ENCODE results near the gene STX2. TPM values are rescaled to one million over a fixed set of nuclear protein-coding genes. Genes with fewer than 3 reads are reported as not detected.
"Not testable (repeated sequence)": the region's sequence is repeated elsewhere in the genome, so short reads cannot be mapped to it uniquely, and the experiment has no call there.

Gene STX2
- total RNA-seq, 1 donor from 2014 or later, result 23.8 TPM

- no peak for DNase-seq (ENCODE audit: low read depth in 2 of 2)
Observed at GRCh38 chr12:130800312-130800711, 38.7 kb downstream of the STX2 start.

- DNase-seq (ENCODE audit: low read depth in 2 of 2), result no peak
Observed at GRCh38 chr12:130799051-130799450, 40.0 kb downstream of the STX2 start.

- no peak for DNase-seq (ENCODE audit: low read depth in 2 of 2)
Observed at GRCh38 chr12:130796985-130797686, 41.9 kb downstream of the STX2 start.

- no peak for DNase-seq (ENCODE audit: low read depth in 2 of 2)
Observed at GRCh38 chr12:130795906-130796305, 43.1 kb downstream of the STX2 start.

- DNase-seq (ENCODE audit: low read depth in 2 of 2), result no peak
Observed at GRCh38 chr12:130793554-130793849, 45.5 kb downstream of the STX2 start.

GRCh38 chr12:130792821-130793553 is 46.1 kb downstream of the STX2 start:
- no peak for DNase-seq (ENCODE audit: low read depth in 2 of 2)

GRCh38 chr12:130791629-130792028 is 47.4 kb downstream of the STX2 start:
- DNase-seq (ENCODE audit: low read depth in 2 of 2), result no peak

GRCh38 chr12:130788515-130788914 is 50.5 kb downstream of the STX2 start:
- no peak for DNase-seq (ENCODE audit: low read depth in 2 of 2)

GRCh38 chr12:130787445-130788410 is 51.3 kb downstream of the STX2 start:
- no peak for DNase-seq (ENCODE audit: low read depth in 2 of 2)

GRCh38 chr12:130787041-130787440 is 52.0 kb downstream of the STX2 start:
- no peak for DNase-seq (ENCODE audit: low read depth in 2 of 2)

GRCh38 chr12:130783110-130783715 is 55.8 kb downstream of the STX2 start:
- no peak for DNase-seq (ENCODE audit: low read depth in 2 of 2)

GRCh38 chr12:130782245-130782644 is 56.8 kb downstream of the STX2 start:
- DNase-seq (ENCODE audit: low read depth in 2 of 2), result not testable (repeated sequence)

GRCh38 chr12:130780880-130781575 is 58.0 kb downstream of the STX2 start:
- no peak for DNase-seq (ENCODE audit: low read depth in 2 of 2)

GRCh38 chr12:130780325-130780724 is 58.7 kb downstream of the STX2 start:
- DNase-seq (ENCODE audit: low read depth in 2 of 2), result no peak

GRCh38 chr12:130778776-130779175 is 60.3 kb downstream of the STX2 start:
- DNase-seq (ENCODE audit: low read depth in 2 of 2), result no peak

GRCh38 chr12:130776857-130777339 is 62.2 kb downstream of the STX2 start:
- DNase-seq (ENCODE audit: low read depth in 2 of 2), result no peak

- DNase-seq (ENCODE audit: low read depth in 2 of 2), result peak; percentile 86
Observed at GRCh38 chr12:130775953-130776856, 62.8 kb downstream of the STX2 start.

GRCh38 chr12:130770413-130771028 is 68.5 kb downstream of the STX2 start:
- no peak for DNase-seq (ENCODE audit: low read depth in 2 of 2)

GRCh38 chr12:130768120-130768519 is 70.9 kb downstream of the STX2 start:
- no peak for DNase-seq (ENCODE audit: low read depth in 2 of 2)
